Endothelial cell of umbilical vein (primary cell): ENCODE data around the gene SLCO3A1. TPM values are rescaled to one million over a fixed set of nuclear protein-coding genes. Genes with fewer than 3 reads are reported as not detected.

Experiments
- BruUV-seq: library from RNA; stranded (reverse); fragments of 400-500 nt; replicated peaks from 2 replicates; lab custom pipeline; 2021; lab: Mats Ljungman, UMichigan
- CTCF ChIA-PET: fragments of 300-600, 350-600 bp; sonication (Branson Sonifier 250); formaldehyde crosslinking; loops from one replicate; lab custom pipeline; 2021; ENCODE audit warnings: antibody characterized with exemption, inconsistent platforms; lab: Charles Lee
- POLR2A ChIA-PET: fragments of 300-600, 350-600 bp; sonication (Branson Sonifier 250); formaldehyde crosslinking; loops from one replicate; lab custom pipeline; 2021; ENCODE audit warnings: antibody characterized with exemption, inconsistent platforms; lab: Charles Lee
- DNase-seq: peaks from one replicate; pipeline ENCODE4 v3.0.0-alpha.2; 2011; ENCODE audit warnings: low read depth, low spot score
- FAIRE-seq: peaks from 2 replicates; lab custom pipeline; 2011; peaks lifted over from hg19 to GRCh38; lab: Jason Lieb, UNC
- H2AFZ ChIP-seq: 2 replicates; pipeline ENCODE4 v1.6.0; 2012; ENCODE audit warnings: low read depth, low read length, control low read depth, inconsistent platforms
- H3K27ac ChIP-seq: 2 replicates; pipeline ENCODE4 v1.5.1; 2011; ENCODE audit warnings: low read depth, mild to moderate bottlenecking, control low read depth, low read length, moderate library complexity; ENCODE audit not compliant: insufficient read depth
- H3K27me3 ChIP-seq, 2 experiments: 2 replicates each; pipeline versions ENCODE4 v1.6.0 to v1.6.1; 2011; ENCODE audit warnings: low read length in 2 of 2, mixed read lengths in 1 of 2; ENCODE audit not compliant: control insufficient read depth in 2 of 2, insufficient read depth in 2 of 2
- H3K36me3 ChIP-seq, 2 experiments: 2 replicates in 1 of 2; 3 replicates in 1 of 2; pipeline ENCODE4 v1.5.1; 2011; ENCODE audit warnings: low read length in 2 of 2, mild to moderate bottlenecking in 1 of 2, moderate library complexity in 1 of 2; ENCODE audit not compliant: control insufficient read depth in 2 of 2, insufficient read depth in 2 of 2; ENCODE audit errors: extremely low read depth in 1 of 2
- H3K4me1 ChIP-seq: 3 replicates; pipeline ENCODE4 v1.5.1; 2011; ENCODE audit warnings: mild to moderate bottlenecking, low read length; ENCODE audit not compliant: control insufficient read depth, insufficient read depth; ENCODE audit errors: extremely low read depth
- H3K4me2 ChIP-seq: 2 replicates; pipeline ENCODE4 v1.6.1; 2011; ENCODE audit warnings: low read length, control low read depth, mixed read lengths; ENCODE audit not compliant: insufficient read depth
- H3K4me3 ChIP-seq, 3 experiments: fragments of 200-600 bp in 1 of 3; sonication (generic), shearing (Covaris generic) in 1 of 3; replicated peaks in 1 of 3; 2 replicates each; pipeline ENCODE4 v1.5.1; 2011 to 2016; ENCODE audit warnings: control low read depth in 3 of 3, low read length in 3 of 3, mild to moderate bottlenecking in 2 of 3, inconsistent platforms in 1 of 3, low read depth in 1 of 3, moderate library complexity in 1 of 3; ENCODE audit not compliant: insufficient read depth in 1 of 3
- H3K79me2 ChIP-seq: 2 replicates; pipeline ENCODE4 v1.6.0; 2012; ENCODE audit warnings: low read length, inconsistent platforms; ENCODE audit not compliant: control insufficient read depth, insufficient read depth
- H3K9ac ChIP-seq: replicated peaks from 2 replicates; pipeline ENCODE3; 2011; ENCODE audit warnings: low read length, control low read depth; ENCODE audit not compliant: insufficient read depth; ENCODE audit errors: extremely low read depth
- H3K9me1 ChIP-seq: replicated peaks from 3 replicates; pipeline ENCODE4 v1.6.0; 2011; ENCODE audit warnings: mild to moderate bottlenecking, low read length; ENCODE audit not compliant: control insufficient read depth, insufficient read depth; ENCODE audit errors: extremely low read depth
- H3K9me3 ChIP-seq: replicated peaks from 2 replicates; pipeline ENCODE4 v1.5.1; 2012; ENCODE audit warnings: low read length, inconsistent platforms; ENCODE audit not compliant: control insufficient read depth, insufficient read depth
- H4K20me1 ChIP-seq: replicated peaks from 2 replicates; pipeline ENCODE3; 2011; ENCODE audit warnings: mild to moderate bottlenecking, low read length; ENCODE audit not compliant: control insufficient read depth, insufficient read depth; ENCODE audit errors: extremely low read depth
- EZH2 ChIP-seq: IDR thresholded peaks from 2 replicates; pipeline ENCODE4 v1.6.1; 2012; ENCODE audit warnings: borderline replicate concordance, low read depth, mild to moderate bottlenecking, moderate library complexity, low read length, inconsistent platforms; ENCODE audit not compliant: severe bottlenecking
- FOS ChIP-seq: IDR thresholded peaks from 2 replicates; pipeline ENCODE4 v1.6.1; 2011; ENCODE audit warnings: mild to moderate bottlenecking, low read length, moderate library complexity, borderline replicate concordance; ENCODE audit not compliant: insufficient read depth
- GATA2 ChIP-seq: IDR thresholded peaks from 2 replicates; pipeline ENCODE4 v1.7.0; 2011; ENCODE audit warnings: low read depth, mild to moderate bottlenecking, moderate library complexity, mixed read lengths, low read length; ENCODE audit not compliant: insufficient read length, insufficient read depth
- JUN ChIP-seq: IDR thresholded peaks from 2 replicates; pipeline ENCODE4 v1.6.1; 2011; ENCODE audit warnings: borderline replicate concordance, low read depth; ENCODE audit not compliant: insufficient read length, insufficient read depth
- MYC ChIP-seq: IDR thresholded peaks from one replicate; pipeline ENCODE4 v1.6.1; 2011; ENCODE audit warnings: mild to moderate bottlenecking, low read depth, low read length
- POLR2A ChIP-seq: IDR thresholded peaks from 2 replicates; pipeline ENCODE4 v1.6.1; 2012; ENCODE audit warnings: low read depth, mild to moderate bottlenecking, control low read depth, low read length
- POLR2AphosphoS5 ChIP-seq: IDR thresholded peaks from 2 replicates; pipeline ENCODE4 v1.6.1; 2012; ENCODE audit warnings: low read depth, mild to moderate bottlenecking, control low read depth, low read length, moderate library complexity; ENCODE audit not compliant: insufficient read depth
- dilution Hi-C: fragments of 300-500 bp; cut with MboI; formaldehyde crosslinking; loops from one replicate; pipeline ENCODE4 v1.15.0; 2019; ENCODE audit warnings: low sequenced_read_pairs; ENCODE audit not compliant: extremely low pct_ligation_motif_present
- intact Hi-C: fragments of 100-400 bp; cut with micrococcal nuclease; formaldehyde crosslinking; loops from one replicate; pipeline ENCODE4 v1.10.0; 2022
- polyA plus RNA-seq, 4 experiments: library from polyadenylated mRNA; depleted of rRNA in 3 of 4; stranded (reverse) in 3 of 4; unstranded in 1 of 4; fragments of >200 nt; gene quantifications; 2 replicates each; pipeline versions ENCODE4 v1.2.1 to v1.2.3, GENCODE V29; 2011 to 2012; ENCODE audit warnings: missing spikeins in 1 of 4
- total RNA-seq: library from RNA; stranded (reverse); gene quantifications from 2 replicates; pipeline ENCODE4 v1.2.3, GENCODE V29; 2021
- TF ChIP-seq, protein P1 (sequence below), 2 donors: IDR thresholded peaks; 1 replicate in 1 of 2; 2 replicates in 1 of 2; pipeline ENCODE4 v1.5.1; 2011; ENCODE audit warnings: low read length in 2 of 2, mild to moderate bottlenecking in 2 of 2, moderate library complexity in 2 of 2, control low read depth in 1 of 2, inconsistent platforms in 1 of 2, low read depth in 1 of 2; ENCODE audit not compliant: insufficient read depth in 1 of 2; ENCODE audit errors: extremely low read depth in 1 of 2
- TF ChIP-seq, protein P2 (sequence below): IDR thresholded peaks from 2 replicates; pipeline ENCODE4 v1.6.1; 2011; ENCODE audit not compliant: insufficient read depth, insufficient read length

SLCO3A1 gene
- total and polyA plus RNA-seq, 2 donors (not counting 3 experiments of a cell fraction or from before 2014, with no cell fraction given): 0.88 to 0.92 TPM

DNA sequence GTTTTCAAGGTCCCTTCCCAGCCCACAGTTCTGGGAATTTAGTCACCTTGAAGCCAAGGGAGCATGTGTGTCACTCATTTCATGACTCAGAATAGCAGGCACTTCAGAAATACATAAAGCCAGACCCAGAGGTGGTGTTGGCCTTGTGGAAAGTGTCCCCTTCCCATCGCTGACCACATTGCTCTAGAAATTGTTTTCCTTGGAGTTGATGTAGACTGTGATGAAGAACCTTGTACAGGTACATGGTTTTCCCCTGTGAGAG, 158.8 kb downstream of the SLCO3A1 start:
- TF ChIP-seq FOS (no peak), POLR2A (no peak), JUN (no peak), GATA2 (no peak), MYC (no peak), EZH2 (no peak), POLR2AphosphoS5 (no peak)
- TF ChIP-seq, protein P1, sequence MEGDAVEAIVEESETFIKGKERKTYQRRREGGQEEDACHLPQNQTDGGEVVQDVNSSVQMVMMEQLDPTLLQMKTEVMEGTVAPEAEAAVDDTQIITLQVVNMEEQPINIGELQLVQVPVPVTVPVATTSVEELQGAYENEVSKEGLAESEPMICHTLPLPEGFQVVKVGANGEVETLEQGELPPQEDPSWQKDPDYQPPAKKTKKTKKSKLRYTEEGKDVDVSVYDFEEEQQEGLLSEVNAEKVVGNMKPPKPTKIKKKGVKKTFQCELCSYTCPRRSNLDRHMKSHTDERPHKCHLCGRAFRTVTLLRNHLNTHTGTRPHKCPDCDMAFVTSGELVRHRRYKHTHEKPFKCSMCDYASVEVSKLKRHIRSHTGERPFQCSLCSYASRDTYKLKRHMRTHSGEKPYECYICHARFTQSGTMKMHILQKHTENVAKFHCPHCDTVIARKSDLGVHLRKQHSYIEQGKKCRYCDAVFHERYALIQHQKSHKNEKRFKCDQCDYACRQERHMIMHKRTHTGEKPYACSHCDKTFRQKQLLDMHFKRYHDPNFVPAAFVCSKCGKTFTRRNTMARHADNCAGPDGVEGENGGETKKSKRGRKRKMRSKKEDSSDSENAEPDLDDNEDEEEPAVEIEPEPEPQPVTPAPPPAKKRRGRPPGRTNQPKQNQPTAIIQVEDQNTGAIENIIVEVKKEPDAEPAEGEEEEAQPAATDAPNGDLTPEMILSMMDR (IDR thresholded peaks at IDR 0.05; ENCODE audit: extremely low read depth in 1 of 2, insufficient read depth in 1 of 2, low read depth in 1 of 2, low read length in 2 of 2): no peak
- TF ChIP-seq, protein P2, sequence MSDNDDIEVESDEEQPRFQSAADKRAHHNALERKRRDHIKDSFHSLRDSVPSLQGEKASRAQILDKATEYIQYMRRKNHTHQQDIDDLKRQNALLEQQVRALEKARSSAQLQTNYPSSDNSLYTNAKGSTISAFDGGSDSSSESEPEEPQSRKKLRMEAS: no peak
- Histone ChIP-seq H3K9me3 (no peaks in the 10 kb centered on the region), H3K4me1 (no peaks in the 10 kb centered on the region), H3K9ac (no peak overlapping the region), H3K4me3 (no peak overlapping the region), H3K4me2 (no peak overlapping the region), H2AFZ (no peak overlapping the region), H3K79me2 (no peaks in the 10 kb centered on the region), H3K9me1 (no peaks in the 10 kb centered on the region), H3K36me3 (no peaks in the 10 kb centered on the region), H4K20me1 (no peaks in the 10 kb centered on the region), H3K27ac (no peak overlapping the region), H3K27me3 (no peaks in the 10 kb centered on the region)
- no peak for FAIRE-seq
- POLR2A ChIA-PET: no interaction called here
- CTCF ChIA-PET: no interaction called here
- dilution Hi-C loops: no loop called here
- DNase-seq: no peak
- no TSS peak for BruUV-seq
- intact Hi-C loops: no loop called here
